GF-D8 (cell line): ENCODE data around the gene SLC22A15.
A peak's percentile ranks its signal among the peaks of the same experiment; 100 is the strongest.
"Not testable (repeated sequence)": the region's sequence is repeated elsewhere in the genome, so short reads cannot be mapped to it uniquely, and the experiment has no call there.

Experiments
- DNase-seq: peaks from one replicate; lab custom pipeline; 2025; lab: John Stamatoyannopoulos, UW

Gene SLC22A15

GRCh38 chr1:115976062-115976920 is at the start of gene SLC22A15:
Gene SLC22A15 (plus strand): TSS chr1:115976513. CDS start chr1:115976628, 115 bp downstream.
- peak; percentile 59 for DNase-seq

GRCh38 chr1:115927971-115928370 is 48.3 kb upstream of the SLC22A15 start:
- no peak for DNase-seq

DNA sequence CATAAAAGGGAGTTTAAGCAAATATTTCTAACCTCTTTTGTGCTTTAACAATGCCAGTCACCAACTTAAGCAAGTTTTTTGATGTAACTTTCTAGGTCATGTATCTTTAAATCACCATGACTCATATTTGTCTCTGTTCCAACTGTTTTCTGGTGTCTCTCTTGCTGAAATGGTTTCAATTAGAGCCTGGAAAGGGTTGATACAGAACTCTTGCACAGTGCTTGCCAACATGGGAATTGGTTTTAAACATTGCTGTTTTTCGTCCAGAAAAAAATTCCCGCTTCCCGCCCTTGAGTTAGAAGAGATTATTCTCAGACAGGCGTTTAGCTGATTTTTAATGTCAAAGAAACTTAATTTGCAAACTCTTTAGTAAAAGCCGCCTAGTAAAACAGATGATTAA is 46.4 kb upstream of the SLC22A15 start:
- no peak for DNase-seq

- no peak for DNase-seq
Measured at GRCh38 chr1:115933625-115934024, 42.7 kb upstream of the SLC22A15 start.

DNA sequence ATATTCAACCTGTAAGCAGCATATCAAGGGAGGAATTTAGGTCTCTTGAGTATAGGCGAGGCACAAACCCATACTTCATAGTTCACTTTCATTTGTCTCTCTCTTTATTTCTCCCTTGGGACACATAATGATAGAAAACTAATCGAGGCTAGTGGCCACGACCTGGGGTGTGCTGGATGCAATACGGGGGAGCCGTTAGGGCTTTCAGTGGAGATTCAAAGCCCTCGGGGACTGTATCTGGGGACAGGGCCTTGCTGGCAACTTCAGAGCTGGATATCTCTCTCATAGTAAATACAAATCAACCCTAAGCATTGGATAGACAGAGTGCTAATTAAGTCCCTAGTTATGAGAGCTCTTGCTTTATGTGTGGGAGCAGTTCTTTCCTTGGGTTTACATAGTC is 36.9 kb upstream of the SLC22A15 start:
- DNase-seq, result no peak

DNA sequence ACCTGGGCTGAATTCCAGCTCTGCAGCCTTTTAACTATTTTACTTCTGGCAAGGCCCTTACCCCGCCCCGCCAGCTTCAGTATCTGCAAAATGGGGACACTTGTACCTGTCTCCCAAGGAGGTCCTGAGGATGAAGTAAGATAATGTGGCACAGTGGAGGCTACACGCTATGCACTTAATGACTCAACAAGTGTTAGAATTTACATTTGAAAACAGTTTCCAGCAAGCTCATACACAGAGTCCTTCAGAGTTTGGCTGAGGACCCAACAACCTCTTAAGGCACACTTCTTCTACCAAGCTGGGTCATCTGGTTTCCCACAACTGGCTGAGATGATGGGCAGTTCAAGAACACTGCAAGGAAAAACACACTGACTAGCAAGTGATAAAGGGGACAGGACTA is 30.2 kb upstream of the SLC22A15 start:
- no peak for DNase-seq

- DNase-seq, result no peak
Measured at GRCh38 chr1:115949156-115949555, 27.2 kb upstream of the SLC22A15 start.

DNA sequence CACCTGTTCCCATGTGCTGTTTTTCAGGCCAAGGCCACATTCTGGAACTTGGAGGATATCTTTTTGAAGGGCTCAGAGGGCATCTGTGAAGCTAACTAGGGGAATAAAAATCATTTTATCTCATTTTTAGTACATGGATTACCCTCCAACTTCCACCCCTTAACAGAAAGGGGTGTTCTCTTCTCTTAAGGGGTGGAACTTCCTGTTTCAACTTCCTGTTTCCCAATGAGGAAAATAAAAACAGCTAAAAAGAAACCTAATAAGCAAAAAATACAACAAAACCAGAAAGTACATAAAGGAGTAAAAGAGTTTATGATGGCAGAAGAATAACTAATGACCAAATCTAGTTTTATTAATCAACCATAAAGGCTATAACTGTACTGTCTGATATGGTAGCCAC is 24.8 kb upstream of the SLC22A15 start:
- DNase-seq, result no peak

GRCh38 chr1:115952547-115952946 is 23.8 kb upstream of the SLC22A15 start:
- DNase-seq, result no peak

- no peak for DNase-seq
Measured at GRCh38 chr1:115953180-115953579, 23.1 kb upstream of the SLC22A15 start.

- no peak for DNase-seq
Measured at GRCh38 chr1:115954684-115955083, 21.6 kb upstream of the SLC22A15 start.

DNA sequence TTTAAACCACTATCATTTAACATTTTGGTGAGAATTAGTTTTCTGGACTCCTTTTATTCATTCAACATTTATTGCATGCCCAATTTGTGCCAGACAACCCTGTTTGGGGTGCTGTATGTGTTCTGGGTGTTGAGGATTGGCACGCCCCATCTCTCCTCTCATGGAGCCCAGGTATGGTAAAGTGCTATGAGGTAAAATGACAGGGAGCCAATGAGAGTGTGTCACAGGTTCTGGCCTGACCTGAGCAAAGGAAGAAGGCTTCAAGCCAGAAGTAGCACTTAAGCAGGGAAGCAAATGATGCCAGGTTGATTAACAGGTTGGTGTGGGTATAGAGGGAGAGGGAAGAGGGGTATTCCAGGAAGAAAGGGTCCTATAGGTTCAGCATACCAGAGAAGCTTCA is 21.1 kb upstream of the SLC22A15 start:
- DNase-seq, result no peak

GRCh38 chr1:115958866-115959265 is 17.4 kb upstream of the SLC22A15 start:
- no peak for DNase-seq

DNA sequence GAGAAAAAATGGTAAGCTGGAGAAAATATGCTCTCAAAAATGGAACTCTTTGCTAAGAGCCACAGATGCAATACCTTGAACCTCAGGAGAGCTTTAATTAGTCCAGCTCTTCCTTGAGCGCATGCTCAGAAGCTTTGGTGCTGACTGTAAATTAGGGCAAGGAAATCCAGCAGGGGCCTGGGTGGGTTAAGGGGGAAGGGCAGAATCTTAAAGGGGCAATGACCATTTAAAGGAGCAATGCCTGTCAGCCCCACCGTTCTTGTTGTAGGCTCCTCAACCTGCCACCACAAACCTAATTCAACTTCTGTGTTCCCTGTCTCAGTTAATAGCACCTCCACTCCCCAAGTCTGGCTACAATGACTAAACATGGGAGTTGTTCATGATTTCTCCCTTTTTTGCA is 6.8 kb upstream of the SLC22A15 start:
- no peak for DNase-seq

DNA sequence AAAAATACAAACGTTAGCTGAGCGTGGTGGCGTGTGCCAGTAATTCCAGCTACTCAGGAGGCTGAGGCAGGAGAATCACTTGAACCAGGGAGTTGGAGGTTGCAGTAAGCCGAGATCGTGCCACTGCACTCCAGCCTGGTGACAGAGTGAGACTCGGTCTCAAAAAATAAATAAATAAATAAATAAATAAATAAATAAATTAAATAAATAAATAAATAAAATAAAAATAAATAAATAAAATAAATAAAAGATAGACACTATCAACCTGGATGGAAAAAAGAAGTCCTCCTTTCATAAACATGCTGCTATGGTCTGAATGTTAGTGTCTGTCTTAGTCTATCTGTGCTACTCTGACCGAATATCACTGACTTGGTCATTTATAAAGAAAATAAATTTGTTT is 4.5 kb upstream of the SLC22A15 start:
- DNase-seq, result not testable (repeated sequence)

DNA sequence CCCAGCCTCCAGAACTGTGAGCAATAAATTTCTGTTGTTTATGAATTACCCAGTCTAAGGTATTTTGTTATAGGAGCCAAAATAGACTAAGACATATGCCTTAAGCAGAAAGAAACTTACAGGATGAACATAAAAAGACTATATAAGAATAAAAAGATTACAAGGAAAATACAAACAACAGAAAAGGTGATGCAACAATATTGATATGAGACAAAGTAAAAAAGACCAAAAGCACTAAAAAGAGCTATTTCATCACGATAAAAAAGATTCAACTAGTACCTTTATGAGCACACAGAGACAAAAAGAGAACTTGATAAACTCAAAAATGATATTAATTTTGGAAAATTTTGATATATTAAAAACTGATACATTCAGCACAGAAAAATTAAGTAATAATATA is 3.2 kb upstream of the SLC22A15 start:
- DNase-seq, result no peak

- DNase-seq, result no peak
Measured at GRCh38 chr1:115975569-115976061, 698 bp upstream of the SLC22A15 start.

GRCh38 chr1:115976921-115977498 is 697 bp downstream of the SLC22A15 start:
- DNase-seq, result no peak

- peak; percentile 82 for DNase-seq
Measured at GRCh38 chr1:115977499-115978258, 1.4 kb downstream of the SLC22A15 start.

DNA sequence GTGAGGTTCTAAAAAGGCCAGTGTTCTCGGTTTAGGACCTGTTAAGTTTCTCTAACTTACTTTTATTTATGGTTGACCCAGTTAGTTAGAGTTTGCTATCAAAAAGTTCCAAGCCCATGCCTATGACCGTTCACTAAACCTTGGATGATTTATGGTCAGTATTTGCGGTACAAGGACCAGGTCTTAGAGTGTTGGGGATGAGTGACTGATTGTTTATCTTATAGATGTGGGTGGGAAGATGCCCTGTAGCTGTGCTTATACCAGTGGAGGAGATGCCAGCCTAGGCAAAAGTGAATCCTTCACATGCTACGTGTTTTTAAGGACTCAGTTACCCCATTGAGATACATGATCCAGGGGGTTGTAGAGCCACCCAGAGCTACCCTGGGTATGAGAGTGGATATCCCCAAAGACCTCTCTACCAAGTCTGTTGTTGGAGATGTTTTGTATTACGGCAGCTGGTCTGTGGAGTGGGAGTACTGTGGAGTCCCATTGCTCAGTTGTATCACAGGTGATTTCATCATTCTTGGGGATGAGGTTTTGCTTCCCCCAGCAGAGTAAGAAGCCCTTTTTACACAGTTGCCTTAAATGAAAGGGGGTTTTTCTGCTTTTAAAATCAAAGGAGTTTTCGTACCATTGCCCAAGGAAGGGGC is 2.1 kb downstream of the SLC22A15 start:
- DNase-seq, result no peak

- no peak for DNase-seq
Measured at GRCh38 chr1:115980156-115980555, 3.8 kb downstream of the SLC22A15 start.
